Neural cell (in vitro differentiated cells): Measurements from ENCODE around the gene KCTD10. TPM values are rescaled to one million over a fixed set of nuclear protein-coding genes. Genes with fewer than 3 reads are reported as not detected.

Experiments used
- H2AFZ ChIP-seq: fragments of 200-600, 300-800 bp; sonication (generic), shearing (Covaris generic); 2 replicates; pipeline ENCODE4 v1.6.0; 2014; ENCODE audit warnings: low read depth, mild to moderate bottlenecking, antibody characterized with exemption, low read length, moderate library complexity
- H3F3A ChIP-seq: fragments of 200-600 bp; shearing (Covaris generic); 2 replicates; pipeline ENCODE4 v1.6.1; 2016; ENCODE audit warnings: mild to moderate bottlenecking, moderate library complexity, mixed read lengths, antibody characterized with exemption, low read length; ENCODE audit not compliant: insufficient read depth, poor library complexity, severe bottlenecking
- H3K27ac ChIP-seq: fragments of 200-600, 300-800 bp; sonication (generic), shearing (Covaris generic); 2 replicates; pipeline ENCODE4 v1.5.1; 2014; ENCODE audit warnings: mild to moderate bottlenecking, low read length, moderate library complexity
- H3K27me3 ChIP-seq: fragments of 300-800, 200-600 bp; sonication (generic), shearing (Covaris generic); 2 replicates; pipeline ENCODE4 v1.6.0; 2014; ENCODE audit warnings: mild to moderate bottlenecking, low read depth, low read length, moderate library complexity; ENCODE audit not compliant: insufficient read depth
- H3K36me3 ChIP-seq: fragments of 300-800, 200-600 bp; sonication (generic), shearing (Covaris generic); 2 replicates; pipeline ENCODE4 v1.5.1; 2014; ENCODE audit warnings: mild to moderate bottlenecking, antibody characterized with exemption, low read length, moderate library complexity; ENCODE audit not compliant: insufficient read depth
- H3K4me2 ChIP-seq: fragments of 300-800, 200-600 bp; sonication (generic), shearing (Covaris generic); 2 replicates; pipeline ENCODE4 v1.6.0; 2014; ENCODE audit warnings: mild to moderate bottlenecking, low read length
- H3K4me3 ChIP-seq: fragments of 300-800, 200-600 bp; sonication (generic), shearing (Covaris generic); 2 replicates; pipeline ENCODE4 v1.5.1; 2014; ENCODE audit warnings: mild to moderate bottlenecking, low read length, moderate library complexity
- H3K79me2 ChIP-seq: fragments of 200-600 bp; shearing (Covaris generic); replicated peaks from 2 replicates; pipeline ENCODE4 v1.6.0; 2014; ENCODE audit warnings: mild to moderate bottlenecking, low read length, moderate library complexity; ENCODE audit not compliant: insufficient read depth
- H3K9ac ChIP-seq: fragments of 300-800, 200-600 bp; sonication (generic), shearing (Covaris generic); 2 replicates; pipeline ENCODE4 v1.6.1; 2016; ENCODE audit warnings: mild to moderate bottlenecking, low read length, mixed read lengths
- H3K9me2 ChIP-seq: fragments of 200-600 bp; shearing (Covaris generic); 2 replicates; pipeline ENCODE4 v1.6.1; 2016; ENCODE audit warnings: mild to moderate bottlenecking, low read length, mixed read lengths; ENCODE audit not compliant: insufficient read depth
- H3K9me3 ChIP-seq: fragments of 200-600, 300-800 bp; sonication (generic), shearing (Covaris generic); 2 replicates; pipeline ENCODE4 v1.6.1; 2016; ENCODE audit warnings: mild to moderate bottlenecking, mixed run types, low read length, moderate library complexity, mixed read lengths
- H4K20me1 ChIP-seq: fragments of 200-600 bp; shearing (Covaris generic); 2 replicates; pipeline ENCODE4 v1.6.1; 2016; ENCODE audit warnings: mild to moderate bottlenecking, mixed run types; ENCODE audit not compliant: insufficient read depth
- CTCF ChIP-seq: fragments of 450-650 bp; IDR thresholded peaks from 2 replicates; pipeline ENCODE4 v1.5.1; 2014; ENCODE audit warnings: antibody characterized with exemption, mild to moderate bottlenecking, moderate library complexity; ENCODE audit not compliant: poor library complexity, severe bottlenecking
- EP300 ChIP-seq: fragments of 450-650 bp; conservative IDR thresholded peaks from 2 replicates; pipeline ENCODE4 v1.6.1; 2014; ENCODE audit warnings: antibody characterized with exemption, mild to moderate bottlenecking, moderate library complexity; ENCODE audit not compliant: poor library complexity, severe bottlenecking
- EZH2 ChIP-seq: fragments of 200-600, 300-800 bp; shearing (Covaris generic), sonication (generic); IDR thresholded peaks from 2 replicates; pipeline ENCODE4 v1.6.1; 2014; ENCODE audit warnings: antibody characterized with exemption, low read length, borderline replicate concordance, mild to moderate bottlenecking; ENCODE audit not compliant: insufficient read depth, poor library complexity, severe bottlenecking
- MXI1 ChIP-seq: fragments of 450-650 bp; conservative IDR thresholded peaks from 2 replicates; pipeline ENCODE4 v1.6.1; 2014; ENCODE audit warnings: antibody characterized with exemption, mild to moderate bottlenecking; ENCODE audit not compliant: poor library complexity, severe bottlenecking
- POLR2AphosphoS5 ChIP-seq: IDR thresholded peaks from 2 replicates; pipeline ENCODE4 v1.6.1; 2012
- RAD21 ChIP-seq: fragments of 450-650 bp; conservative IDR thresholded peaks from 2 replicates; pipeline ENCODE4 v1.6.1; 2014; ENCODE audit warnings: antibody characterized with exemption, mild to moderate bottlenecking, moderate library complexity
- REST ChIP-seq: IDR thresholded peaks from 2 replicates; pipeline ENCODE4 v1.6.1; 2012; ENCODE audit warnings: borderline replicate concordance
- SMC3 ChIP-seq: fragments of 450-650 bp; conservative IDR thresholded peaks from 2 replicates; pipeline ENCODE4 v1.6.1; 2014; ENCODE audit warnings: antibody characterized with exemption, mild to moderate bottlenecking, moderate library complexity; ENCODE audit not compliant: poor library complexity
- TAF1 ChIP-seq: IDR thresholded peaks from 2 replicates; pipeline ENCODE4 v1.6.1; 2012; ENCODE audit warnings: low read depth
- polyA plus RNA-seq: library from polyadenylated mRNA; depleted of rRNA; stranded (reverse); fragments of >200 nt; gene quantifications from 2 replicates; pipeline ENCODE4 v1.2.3, GENCODE V29; 2014

KCTD10 gene
- polyA plus RNA-seq, 1 donor from 2014 or later, result 69.4 TPM

- Histone ChIP-seq H3K9me2 (no peaks in the 10 kb centered on the region), H3K9me3 (no peaks in the 10 kb centered on the region), H2AFZ (no peak overlapping the region), H4K20me1 (no peaks in the 10 kb centered on the region), H3K27me3 (no peaks in the 10 kb centered on the region), H3K4me2 (no peak overlapping the region), H3K4me3 (no peak overlapping the region), H3K9ac (no peak overlapping the region), H3F3A (no peaks in the 10 kb centered on the region), H3K36me3 (no peaks in the 10 kb centered on the region), H3K27ac (no peak overlapping the region), H3K79me2 (no peaks in the 10 kb centered on the region)
- no peak for TF ChIP-seq EP300
- TF ChIP-seq EZH2, result no peak
- no peak for TF ChIP-seq RAD21
- TF ChIP-seq SMC3, result no peak
- TF ChIP-seq TAF1, result no peak
- TF ChIP-seq REST, result no peak
- no peak for TF ChIP-seq POLR2AphosphoS5
- no peak for TF ChIP-seq MXI1
- TF ChIP-seq CTCF, result no peak
Observed at GRCh38 chr12:109434582-109434981, 42.5 kb downstream of the KCTD10 start.

GRCh38 chr12:109433618-109434017 lies 43.5 kb downstream of the KCTD10 start:
- Histone ChIP-seq H2AFZ (no peak overlapping the region), H3K4me2 (no peak overlapping the region), H3K9me3 (no peaks in the 10 kb centered on the region), H3F3A (no peaks in the 10 kb centered on the region), H3K9me2 (no peaks in the 10 kb centered on the region), H3K27me3 (no peaks in the 10 kb centered on the region), H3K79me2 (no peaks in the 10 kb centered on the region), H3K4me3 (no peak overlapping the region), H3K9ac (no peak overlapping the region), H3K36me3 (no peaks in the 10 kb centered on the region), H4K20me1 (no peaks in the 10 kb centered on the region), H3K27ac (no peak overlapping the region)
- TF ChIP-seq REST (no peak), RAD21 (no peak), EP300 (no peak), EZH2 (no peak), MXI1 (no peak), SMC3 (no peak), TAF1 (no peak)
